C1 segment of cervical spinal cord (tissue), 14 donors: ENCODE data around the gene PPP3R1.
A peak's percentile ranks its signal among the peaks of the same experiment; 100 is the strongest.
"Not testable (repeated sequence)": the region's sequence is repeated elsewhere in the genome, so short reads cannot be mapped to it uniquely, and the experiment has no call there.

Experiments
- DNase-seq, 14 donors: peaks; one replicate each; lab custom pipeline; 2025; lab: John Stamatoyannopoulos, UW

Gene PPP3R1

DNA sequence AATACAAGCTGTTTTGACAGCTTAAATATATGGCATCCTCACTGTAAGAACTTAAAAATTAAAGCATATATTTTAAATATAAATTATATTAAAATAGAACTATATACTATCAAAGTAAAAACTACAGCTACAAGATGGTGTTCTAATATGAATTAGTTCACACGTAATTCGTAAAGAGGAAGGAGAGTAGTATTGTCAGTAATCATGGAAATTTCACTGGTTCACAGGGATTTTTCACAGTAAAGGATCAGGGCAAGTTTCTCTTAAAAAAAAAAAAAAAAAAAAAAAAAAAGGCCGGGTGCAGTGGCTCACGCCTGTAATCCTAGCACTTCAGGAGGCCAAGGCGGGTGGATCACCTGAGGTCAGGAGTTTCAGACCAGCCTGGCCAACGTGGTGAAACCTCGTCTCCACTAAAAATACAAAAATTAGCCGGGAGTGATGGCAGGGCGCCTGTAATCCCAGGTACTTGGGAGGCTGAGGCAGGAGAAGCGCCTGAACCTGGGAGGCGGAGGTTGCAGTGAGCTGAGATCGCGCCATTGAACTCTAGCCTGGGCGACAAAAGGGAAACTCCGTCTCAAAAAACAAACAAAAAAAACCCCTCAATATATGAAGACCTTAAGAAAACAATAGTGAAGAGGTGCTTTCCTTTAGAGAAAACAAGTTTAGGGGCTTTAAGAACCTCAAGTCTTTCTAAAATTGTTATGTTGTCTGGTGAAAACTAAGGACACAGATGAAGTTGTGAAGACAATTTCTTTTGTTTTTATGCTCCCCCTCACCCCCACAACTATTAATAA lies 62.1 kb downstream of the PPP3R1 start:
- no peak for DNase-seq

DNA sequence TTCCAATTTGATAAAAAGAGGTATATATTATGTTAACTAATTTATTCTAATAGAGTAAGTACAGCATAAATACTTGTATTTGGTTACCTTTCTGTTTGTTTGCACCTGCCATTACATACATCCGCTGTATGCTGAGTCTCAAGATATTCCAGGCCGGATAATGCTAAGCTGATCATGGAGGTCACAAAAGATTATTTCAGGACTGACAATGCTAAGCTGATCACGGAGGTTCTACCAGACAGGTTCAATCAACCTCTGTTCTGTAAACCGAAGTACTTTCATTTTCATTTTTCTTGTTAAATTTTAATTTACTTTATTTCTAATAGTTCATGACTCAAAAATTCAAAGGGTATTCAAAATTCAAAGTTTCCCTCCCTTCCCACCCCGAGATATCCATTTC lies 63.5 kb downstream of the PPP3R1 start:
- no peak for DNase-seq

DNA sequence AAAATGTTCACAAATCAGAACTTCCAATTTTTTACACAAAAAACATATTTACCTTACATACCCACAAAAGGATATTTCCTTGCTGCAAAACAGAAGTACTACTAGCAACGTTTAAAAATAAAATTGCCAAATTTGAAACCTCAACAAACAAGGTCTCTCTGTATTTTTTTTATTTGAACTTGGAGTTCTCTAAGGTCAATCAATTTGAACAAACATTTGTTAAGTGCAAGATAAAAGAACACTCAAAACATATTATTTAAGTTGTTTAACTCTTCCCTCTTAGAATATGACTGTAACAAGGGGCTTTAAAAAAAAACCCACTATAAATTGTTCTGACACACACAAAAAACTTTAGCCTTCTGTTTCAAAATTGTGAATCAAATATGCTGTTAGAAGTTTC lies 65.0 kb downstream of the PPP3R1 start:
- no peak for DNase-seq

DNA sequence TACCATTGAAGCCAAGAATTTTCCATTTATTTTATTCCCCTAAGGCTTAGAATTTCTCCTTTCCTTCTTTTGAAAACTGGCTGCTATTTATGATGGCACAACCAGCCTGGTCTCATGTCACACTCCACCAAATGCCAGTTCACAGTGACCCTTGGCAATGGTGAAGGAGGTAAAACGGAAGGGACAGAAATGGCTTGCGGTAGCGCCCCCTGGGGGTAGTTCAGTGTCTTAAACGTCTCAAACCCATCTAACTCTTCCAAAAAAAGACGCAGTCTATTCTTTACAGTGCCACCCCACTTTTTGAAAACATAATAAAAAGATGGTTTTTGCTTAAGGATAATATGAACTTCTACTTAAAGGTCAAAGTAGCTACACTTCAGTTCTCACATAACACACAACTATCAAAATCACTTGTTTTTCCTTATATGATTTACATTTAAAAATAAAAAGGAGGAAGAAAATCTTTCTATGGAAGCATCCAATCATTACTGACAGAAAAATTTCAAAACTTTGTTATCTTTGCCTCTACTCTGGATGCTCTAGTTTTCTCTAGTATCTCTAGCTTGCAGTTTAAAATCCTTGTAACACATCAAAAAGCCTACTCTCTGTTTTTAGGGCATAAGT lies 66.7 kb downstream of the PPP3R1 start:
- DNase-seq: no peak

DNA sequence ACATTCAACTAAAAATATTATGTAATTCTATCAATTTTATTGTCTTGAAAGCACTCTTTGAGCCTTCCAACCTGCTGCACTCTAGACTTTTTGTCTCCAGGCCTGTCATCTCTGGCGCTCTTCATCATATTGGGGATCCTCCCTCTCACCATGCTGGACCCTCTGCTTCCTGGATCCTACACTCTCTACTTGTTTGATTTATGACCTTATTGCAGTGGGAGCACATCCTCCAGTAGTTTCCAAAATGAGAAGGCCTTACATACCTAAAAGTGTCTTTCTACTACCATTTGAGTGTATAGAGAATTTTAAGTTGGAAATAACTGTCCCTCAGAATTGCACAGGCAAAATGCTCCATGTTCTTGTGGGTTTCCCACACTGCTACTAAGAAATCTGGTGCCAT lies 69.4 kb downstream of the PPP3R1 start:
- DNase-seq: no peak

DNA sequence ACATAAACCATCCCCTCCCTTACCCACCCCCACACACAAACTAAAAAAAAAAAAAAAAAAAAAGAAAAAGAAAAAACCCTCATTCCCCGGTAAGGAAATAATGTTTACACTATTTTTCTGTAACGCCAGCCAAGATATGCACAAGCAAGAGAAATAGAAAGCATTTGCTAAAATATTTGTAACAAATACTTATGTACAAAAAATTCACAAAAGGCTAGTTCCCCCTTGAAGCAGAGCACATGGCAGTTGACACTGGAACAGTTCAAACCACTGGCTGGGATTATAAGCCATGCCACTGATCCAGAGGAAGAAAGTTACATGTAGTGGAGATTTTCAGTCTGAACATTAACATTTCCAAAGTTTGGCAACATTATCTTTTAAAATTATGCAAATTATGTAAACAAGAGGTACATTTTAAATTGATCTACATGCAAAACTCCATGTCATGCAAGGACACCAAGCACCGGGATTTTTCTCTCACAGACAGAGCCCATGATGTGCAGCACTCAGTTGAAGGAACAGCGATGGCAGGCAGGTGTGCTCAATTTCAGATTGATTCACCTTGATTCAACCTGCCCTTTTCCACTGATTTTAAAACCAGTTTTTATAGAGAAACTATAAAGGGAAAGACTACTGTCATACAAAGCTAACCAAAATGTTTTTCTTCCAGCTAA lies 73.2 kb downstream of the PPP3R1 start:
- DNase-seq: no peak

DNA sequence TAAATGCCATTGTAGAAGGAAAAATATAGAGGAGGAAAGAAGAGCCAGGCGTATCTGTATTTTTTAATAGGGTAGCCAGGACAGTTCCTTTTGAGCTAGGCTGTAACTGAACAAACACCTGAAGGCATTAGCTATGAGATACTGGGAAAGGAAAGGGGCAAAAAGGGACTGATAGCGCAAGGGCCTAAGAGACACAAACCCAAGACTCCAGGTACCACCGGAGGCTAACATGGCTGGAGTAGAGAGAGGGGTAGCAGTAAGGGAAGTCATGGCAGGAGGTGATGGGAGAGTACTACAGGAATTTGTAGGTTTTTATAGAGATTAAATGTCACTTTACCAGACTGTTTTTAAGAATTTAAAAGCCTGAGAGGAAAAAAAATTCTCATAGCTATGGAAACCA lies 73.9 kb downstream of the PPP3R1 start:
- no peak for DNase-seq

DNA sequence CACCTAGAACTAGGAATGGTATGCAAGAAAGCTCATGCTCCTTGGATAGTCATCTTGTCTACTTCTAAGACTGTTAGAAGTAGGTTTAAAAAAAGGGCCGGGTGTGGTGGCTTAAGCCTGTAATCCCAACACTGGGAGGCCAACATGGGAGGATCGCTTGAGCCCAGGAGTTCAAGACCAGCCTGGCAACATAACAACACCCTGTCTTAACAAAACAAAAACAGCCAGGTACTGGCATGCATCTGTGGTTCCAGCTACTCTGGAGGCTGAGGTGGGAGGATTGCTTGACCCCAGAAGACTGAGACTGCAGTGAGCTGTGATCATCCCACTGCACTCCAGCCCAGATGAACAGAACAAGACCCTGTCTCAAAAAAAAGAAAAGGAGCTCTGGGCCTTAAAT lies 74.8 kb downstream of the PPP3R1 start:
- DNase-seq: no peak

DNA sequence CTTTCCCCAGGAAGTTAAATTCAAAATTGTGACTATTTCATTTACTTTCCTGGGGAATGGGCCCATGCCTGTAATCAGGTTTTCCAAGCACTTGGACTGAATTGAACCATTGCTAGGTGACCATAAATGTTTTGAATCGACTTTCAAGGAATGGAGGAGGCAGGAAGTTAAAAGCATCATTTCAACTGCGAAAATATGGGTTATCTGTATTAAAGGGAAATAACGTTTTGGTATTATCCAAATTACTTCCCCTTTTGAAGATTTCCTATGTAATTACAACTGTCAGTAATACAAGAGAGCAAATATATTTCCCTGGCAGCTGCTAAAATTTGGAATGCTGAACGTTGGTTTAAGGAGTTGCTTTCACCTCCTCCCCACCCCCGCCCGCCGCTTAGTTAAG lies 75.7 kb downstream of the PPP3R1 start:
- no peak for DNase-seq

DNA sequence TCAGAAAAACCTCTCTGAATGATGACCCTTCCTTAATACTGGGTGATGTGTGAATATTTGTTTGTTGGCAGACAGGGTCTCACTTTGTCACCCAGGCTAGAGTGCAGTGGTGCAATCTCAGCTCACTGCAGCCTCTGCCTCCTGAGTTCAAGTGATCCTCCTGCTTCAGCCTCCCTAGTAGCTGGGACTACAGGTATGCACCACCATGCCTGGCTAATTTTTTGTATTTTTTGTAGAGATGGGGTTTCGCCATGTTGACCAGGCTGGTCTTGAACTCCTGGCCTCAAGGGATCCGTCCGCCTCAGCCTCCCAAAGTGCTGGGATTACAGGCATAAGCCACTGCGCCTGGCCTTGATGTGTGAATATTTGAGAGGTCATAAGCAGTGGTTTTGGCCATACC lies 77.1 kb downstream of the PPP3R1 start:
- DNase-seq: not testable (repeated sequence)

DNA sequence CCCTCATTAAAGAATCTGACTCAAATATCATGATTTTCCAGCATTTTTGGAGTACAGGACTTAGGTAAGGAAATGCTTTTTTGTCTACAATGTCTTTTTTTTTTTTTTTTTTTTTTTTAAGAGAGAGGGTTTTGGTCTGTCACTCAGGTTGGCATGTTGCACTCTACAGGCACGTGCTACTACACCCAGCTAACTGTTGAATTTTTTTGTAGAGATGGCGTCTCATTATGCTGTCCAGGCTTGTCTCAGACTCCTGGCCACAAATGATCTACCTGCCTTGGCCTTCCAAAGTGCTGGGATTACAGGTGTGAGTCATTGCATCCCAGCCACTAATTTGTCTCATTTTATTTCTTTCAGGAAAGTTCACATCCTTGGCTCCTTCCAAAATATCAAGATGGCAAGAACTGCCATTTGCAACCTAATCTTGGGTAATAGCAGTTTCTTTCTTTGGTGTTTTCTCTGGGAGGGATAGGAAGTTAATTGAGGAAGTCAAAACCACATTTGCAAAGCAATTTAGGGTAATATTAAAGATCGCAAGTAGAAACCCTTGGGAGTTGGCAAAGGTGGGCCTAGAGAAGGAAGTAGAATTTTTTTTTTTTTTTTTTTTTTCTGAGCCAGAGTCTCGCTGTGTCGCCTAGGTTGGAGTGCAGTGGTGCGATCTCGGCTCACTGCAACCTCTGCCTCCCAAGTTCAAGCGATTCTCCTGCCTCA lies 79.2 kb downstream of the PPP3R1 start:
- DNase-seq: no peak

DNA sequence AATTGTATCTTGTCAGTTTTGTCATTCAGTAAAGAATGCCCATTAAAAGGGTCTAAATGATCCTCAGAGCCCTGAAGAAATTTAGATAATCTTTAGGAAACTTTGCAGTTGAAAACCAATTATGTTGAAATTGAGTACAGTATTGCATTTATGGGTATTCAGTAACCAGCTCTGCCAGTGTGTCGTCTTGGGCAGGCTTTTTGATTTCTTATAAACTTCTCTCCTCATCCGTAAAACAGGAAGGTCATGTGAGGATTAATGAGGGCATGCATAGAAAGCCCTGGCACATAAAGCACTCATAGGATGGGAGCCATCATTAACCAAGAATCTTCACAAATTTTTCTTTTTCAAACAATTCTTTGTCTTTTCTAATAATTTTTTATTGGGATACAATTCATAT lies 79.8 kb downstream of the PPP3R1 start:
- no peak for DNase-seq

DNA sequence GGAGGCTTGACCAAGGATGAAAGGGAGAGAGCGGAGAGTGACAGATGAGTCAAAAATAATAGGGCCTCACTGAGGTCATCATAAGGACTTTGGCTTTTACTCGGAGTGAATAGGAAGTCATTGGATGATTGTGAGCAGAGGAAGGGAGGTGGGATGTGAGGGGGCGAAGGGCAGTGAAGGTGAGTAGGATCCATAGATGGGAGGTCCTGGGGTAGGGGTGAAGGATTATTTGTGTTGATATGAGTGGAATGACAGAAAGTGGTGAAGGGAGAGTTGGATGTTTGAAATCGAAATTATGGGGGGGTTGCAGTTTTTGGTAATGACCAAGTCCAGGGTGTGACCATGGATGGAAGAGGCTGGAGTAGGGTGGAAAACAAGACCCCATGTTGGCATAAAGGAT lies 80.6 kb downstream of the PPP3R1 start:
- DNase-seq: no peak

DNA sequence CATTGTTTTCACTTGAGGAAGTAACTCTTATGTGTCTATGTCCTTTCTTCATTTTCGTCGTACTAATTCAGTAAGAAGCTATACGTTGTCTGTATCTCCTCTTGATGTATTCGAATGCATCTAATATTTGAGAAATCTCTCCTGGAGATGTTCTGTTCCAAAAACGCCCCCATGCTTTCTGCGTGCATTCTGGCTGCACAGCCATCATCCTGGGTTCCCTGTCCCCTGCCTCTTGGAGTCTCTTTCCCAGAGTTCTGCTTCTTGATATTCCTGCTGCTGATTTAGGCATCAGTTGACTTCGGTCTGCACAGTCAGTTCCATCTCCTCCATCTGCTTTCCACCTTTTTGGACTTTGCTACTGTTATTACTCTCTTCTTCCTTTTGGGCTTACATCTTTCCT lies 81.2 kb downstream of the PPP3R1 start:
- DNase-seq: no peak

DNA sequence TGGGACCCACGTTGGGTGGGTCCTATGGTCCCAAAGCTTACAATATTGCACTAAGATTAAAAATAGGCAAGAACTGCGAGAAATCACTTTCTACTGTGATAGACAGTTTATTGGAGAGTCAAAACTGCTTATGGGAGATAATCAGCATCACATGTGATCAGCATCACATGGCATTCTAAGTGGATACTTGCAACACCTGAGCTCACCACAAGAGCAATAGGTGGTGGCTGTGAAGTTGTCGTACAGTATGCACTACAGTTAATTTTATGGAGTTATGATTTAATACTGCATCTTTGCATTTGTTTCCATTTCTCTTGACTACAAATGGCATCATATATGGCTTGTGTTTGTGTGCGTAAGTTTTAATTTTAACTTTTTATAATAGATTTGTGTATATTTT lies 83.0 kb downstream of the PPP3R1 start:
- DNase-seq: no peak

DNA sequence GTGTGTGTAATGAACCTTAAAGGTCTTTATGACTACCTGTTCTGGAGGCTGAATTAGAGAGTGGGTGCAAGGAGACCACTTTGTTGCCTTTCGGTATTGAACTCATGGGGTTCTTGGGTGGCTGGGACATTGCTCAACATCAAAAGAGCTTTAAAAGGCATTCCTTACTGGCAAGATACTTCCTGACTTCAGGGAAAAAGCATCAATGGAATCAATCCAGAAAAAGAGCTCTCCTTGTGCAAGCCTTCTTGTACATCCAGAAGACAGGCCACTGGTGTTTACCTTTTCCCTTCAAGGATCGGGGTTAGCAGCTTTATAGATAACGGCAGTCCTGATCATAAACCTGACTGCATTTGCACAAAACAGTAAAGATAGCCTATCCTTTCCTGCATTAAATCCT lies 85.1 kb downstream of the PPP3R1 start:
- DNase-seq: no peak

DNA sequence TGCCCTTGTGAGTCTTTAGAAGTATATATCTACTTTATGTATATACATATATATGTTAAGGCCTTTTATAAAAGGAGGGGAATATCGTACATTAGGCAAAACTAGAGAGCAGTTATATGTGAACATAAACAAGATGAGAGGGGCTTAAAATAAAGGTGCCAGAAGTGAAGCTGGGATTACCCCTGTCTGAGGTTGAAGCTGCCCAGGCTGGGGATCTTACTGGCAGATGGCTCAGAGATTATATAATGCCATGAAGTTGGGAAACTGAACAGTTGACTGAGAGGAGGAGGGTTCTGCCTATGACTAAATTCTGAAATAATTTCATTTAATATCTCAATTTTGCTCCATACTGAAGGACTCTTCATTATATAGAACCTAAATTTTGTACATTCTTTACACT lies 88.7 kb downstream of the PPP3R1 start:
- DNase-seq: no peak

DNA sequence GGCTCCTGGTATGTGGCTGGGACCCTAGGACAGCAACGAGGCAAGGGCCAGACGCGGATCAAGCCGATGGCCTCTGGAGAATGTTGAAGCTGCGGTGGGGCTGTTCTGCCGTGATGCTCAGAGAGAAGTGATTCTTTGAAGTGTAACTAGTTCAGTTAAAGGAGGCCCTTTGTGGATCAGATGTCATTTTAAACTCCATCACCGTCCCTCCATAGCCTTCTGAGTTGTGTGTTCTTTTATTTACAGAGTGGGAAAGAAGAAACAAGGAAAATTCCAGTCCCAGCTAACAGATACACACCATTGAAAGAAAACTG lies 94.2 kb downstream of the PPP3R1 start:
- no peak for DNase-seq

DNA sequence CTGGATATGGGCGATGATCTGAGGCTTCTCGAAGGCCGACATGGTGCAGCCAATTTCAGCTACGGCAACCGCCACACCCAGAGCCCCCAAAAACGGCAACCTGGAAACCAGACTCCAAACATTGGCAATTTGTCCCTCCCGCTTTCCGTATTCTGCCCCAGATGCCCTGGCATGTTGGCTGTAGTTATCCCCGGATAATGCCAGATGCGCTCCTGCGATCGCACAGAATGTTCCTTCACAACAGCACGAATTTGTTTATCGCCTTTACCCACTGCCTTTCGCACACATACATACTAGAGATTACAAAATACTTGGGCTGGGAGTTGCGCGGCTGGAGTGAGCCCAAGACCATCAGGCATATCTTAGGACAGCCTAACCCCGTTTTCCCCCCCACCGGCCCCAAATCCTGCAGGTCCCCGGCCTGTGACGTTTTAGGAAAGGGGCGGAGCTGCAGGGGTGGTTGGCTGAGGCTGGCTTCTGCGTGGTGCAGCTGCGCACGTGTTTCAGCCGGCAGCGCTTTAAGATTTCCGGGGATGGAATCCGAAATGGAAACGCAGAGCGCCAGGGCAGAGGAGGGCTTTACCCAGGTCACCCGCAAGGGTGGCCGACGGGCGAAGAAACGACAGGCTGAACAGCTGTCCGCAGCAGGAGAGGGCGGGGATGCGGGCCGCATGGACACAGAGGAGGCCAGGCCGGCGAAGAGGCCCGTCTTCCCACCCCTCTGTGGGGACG lies 94.8 kb downstream of the PPP3R1 start, which contains the start of gene PNO1:
PNO1 (plus strand) TSS at position 487 of the 732 bp plus-strand sequence; CDS start at position 534, 47 bp downstream.
- DNase-seq: peak; percentile 89 to 99 (median 94)

DNA sequence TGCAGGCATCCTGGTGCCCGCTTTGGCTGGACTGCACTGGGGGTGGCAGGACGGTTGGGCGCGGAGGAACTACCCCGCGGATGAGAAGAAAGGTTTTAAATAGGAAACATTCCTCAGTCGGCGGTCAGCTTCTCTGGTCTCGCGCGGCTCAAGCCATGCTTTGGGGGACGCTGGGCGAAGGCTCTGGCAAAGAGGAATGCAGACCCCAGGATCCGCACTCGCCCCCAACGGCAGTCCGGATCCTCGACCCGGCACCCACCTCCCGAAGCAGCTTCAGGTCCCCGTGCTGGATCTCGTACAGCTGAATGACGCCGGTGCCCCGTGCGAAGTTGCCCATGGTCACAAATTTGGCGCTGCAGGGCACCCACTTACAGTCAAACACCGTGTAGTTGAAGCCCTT lies 95.3 kb downstream of the PPP3R1 start:
- peak in 3 of 14 donors; percentile 36 to 57 (median 47) for DNase-seq

DNA sequence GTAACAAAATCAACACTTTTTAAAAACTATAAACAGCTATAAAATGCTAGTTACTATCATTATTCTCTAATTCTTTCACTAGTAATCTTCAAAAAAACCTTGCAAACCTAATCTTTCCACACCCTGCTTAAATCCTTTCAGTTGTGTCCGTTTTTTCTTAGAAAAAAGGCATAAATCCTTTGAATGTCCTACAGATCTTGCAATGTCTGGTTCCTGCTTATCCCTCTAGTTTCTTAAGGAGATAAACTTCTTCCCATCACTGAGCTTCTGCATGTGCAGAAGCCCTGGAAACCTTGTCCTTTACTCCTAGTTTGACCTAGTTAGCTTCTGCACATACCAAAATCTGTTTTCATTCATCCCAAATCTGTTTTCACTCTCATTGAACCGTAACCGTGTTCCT lies 95.9 kb downstream of the PPP3R1 start:
- DNase-seq: no peak

DNA sequence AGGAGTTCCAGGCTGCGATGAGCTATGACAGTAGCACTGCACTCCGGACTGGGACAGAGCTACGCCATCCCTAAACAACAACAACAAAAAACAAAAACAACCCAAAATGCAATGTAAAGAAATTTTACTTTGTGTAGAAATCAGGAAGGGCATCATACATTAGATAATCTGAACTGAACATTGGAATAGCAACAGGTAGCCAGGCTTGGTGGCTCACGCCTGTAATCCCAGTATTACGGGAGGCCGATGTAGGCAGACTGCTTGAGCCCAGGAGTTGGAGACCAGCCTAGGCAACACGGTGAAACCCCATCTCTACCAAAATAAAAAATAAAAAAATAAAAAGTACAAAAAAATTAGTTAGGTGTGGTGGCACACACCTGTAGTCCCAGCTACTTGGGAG lies 96.7 kb downstream of the PPP3R1 start:
- DNase-seq: no peak
